NT2/D1 (cell line): ENCODE results near the gene FHAD1.

Source experiments
- YY1 ChIP-seq: IDR thresholded peaks from 2 replicates; pipeline ENCODE4 v1.6.1; 2011; ENCODE audit not compliant: insufficient read length, insufficient read depth
- ZNF274 ChIP-seq: IDR thresholded peaks from 2 replicates; pipeline ENCODE4 v1.6.1; 2011; ENCODE audit warnings: mild to moderate bottlenecking, low read depth, low read length

- no peak for TF ChIP-seq YY1
- no peak for TF ChIP-seq ZNF274
These were observed 157.0 kb downstream of the FHAD1 start for GRCh38 chr1:15403962-15404580.
